GM12874 (cell line): ENCODE measurements around the gene SYNE1.

ENCODE experiments used
- CTCF ChIP-seq: IDR thresholded peaks from 2 replicates; pipeline ENCODE4 v1.5.1; 2011; ENCODE audit warnings: low read depth, mild to moderate bottlenecking, control low read depth, low read length, moderate library complexity; ENCODE audit not compliant: insufficient read depth

SYNE1 gene

GRCh38 chr6:152423216-152424103, 213.7 kb downstream of the SYNE1 start:
- no peak for TF ChIP-seq CTCF

GRCh38 chr6:152420696-152421095, 216.5 kb downstream of the SYNE1 start:
- TF ChIP-seq CTCF, result no peak

DNA sequence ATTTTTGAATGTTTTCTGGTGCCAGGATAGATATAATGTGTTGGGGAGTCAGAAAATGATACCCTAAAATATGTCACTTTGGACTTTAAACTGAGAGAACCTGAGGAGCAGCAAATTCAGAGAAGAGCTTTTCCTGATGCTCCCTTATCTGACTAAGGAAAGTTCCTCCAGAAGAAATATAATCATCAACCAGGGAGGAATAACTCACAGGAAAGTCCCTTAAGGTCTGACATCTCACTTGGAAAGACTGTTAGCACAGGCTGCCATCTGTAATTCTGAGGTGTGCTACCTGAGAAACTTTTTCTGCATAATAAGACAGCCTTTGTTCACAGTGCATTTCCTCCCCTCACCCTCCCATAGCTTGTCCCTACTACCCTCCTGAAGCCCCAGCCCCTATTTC, 218.6 kb downstream of the SYNE1 start:
- TF ChIP-seq CTCF, result no peak

- no peak for TF ChIP-seq CTCF
Measured at GRCh38 chr6:152416652-152417051, 220.5 kb downstream of the SYNE1 start.

- TF ChIP-seq CTCF, result no peak
Measured at GRCh38 chr6:152404936-152405595, 232.1 kb downstream of the SYNE1 start.

DNA sequence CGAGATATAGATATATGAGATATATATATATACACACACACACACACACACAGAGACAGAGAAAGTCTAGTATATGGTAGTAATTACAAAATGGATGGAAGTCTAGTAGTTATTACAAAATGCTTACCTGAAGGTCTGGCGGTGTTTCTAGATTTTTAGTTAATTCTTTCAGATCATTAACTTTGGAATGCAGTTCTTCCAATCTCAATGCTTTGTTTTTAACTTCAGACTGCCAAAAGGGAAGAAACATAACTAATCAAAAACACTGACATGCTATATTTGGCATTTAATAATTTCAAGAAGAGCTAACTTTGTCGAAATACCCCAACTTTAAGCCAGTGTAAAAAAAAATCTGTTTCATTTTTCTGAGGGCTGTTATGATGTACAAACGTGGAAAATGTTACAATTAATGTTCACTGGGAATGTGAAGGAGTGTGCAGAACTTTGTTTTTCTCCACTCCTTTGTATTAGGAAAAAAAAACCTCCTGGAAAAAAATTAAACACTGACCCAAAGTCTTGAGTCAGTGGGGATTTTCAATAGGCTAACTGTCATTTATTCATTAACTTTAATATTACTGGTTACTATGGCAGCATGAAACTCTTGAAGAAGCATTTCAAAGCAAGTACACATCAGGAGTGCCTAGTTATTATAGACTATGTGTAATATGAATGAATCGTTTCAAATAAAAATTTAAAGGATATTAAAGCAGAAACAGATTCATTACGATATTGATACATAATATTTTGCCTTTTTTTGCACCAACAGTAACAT, 232.9 kb downstream of the SYNE1 start:
- TF ChIP-seq CTCF, result no peak

- no peak for TF ChIP-seq CTCF
Measured at GRCh38 chr6:152402791-152403190, 234.4 kb downstream of the SYNE1 start.
